IMR-90 (cell line): ENCODE measurements around the gene ZG16B. TPM values are rescaled to one million over a fixed set of nuclear protein-coding genes. Genes with fewer than 3 reads are reported as not detected.

ENCODE experiments used
- ELK1 ChIP-seq: fragments of 150-350 bp; IDR thresholded peaks from 2 replicates; pipeline ENCODE4 v1.6.1; 2016; ENCODE audit warnings: low read depth, mild to moderate bottlenecking, low read length, moderate library complexity, borderline replicate concordance
- USF2 ChIP-seq: fragments of 150-350 bp; IDR thresholded peaks from 2 replicates; pipeline ENCODE4 v1.6.1; 2017; ENCODE audit warnings: mild to moderate bottlenecking, antibody characterized with exemption, low read length, low read depth
- polyA plus RNA-seq, 3 experiments: library from polyadenylated mRNA; depleted of rRNA; stranded (reverse); fragments of >200 nt; gene quantifications; 2 replicates each; pipeline ENCODE4 v1.2.3, GENCODE V29; 2012; ENCODE audit warnings: low replicate concordance in 1 of 3
- total RNA-seq: library from RNA; depleted of rRNA; stranded (reverse); fragments of >200 nt; gene quantifications from 2 replicates; pipeline ENCODE4 v1.2.3, GENCODE V29; 2012

The ZG16B gene
- total and polyA plus RNA-seq, 2 of the 4 experiments (the other 2 are of a cell fraction): 0.54 to 0.65 TPM

DNA sequence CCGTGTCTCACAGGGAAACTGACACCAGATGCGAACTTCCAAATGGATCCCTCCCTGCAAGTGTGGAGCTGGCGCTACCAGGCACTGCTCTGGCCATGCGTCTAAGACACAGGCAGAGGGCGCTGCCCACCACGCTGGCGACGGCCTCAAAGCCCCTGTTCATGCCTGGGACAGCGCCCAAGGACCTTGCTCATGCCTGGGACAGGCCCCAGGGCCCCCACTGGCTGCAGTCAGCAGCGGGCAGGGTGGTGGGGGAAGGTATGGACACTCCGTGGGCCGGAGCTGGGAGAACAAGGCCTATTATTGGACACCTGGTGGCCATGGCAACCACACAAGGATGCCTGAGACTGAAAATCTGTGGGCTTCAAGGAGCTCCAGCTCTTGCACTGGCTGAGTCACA lies 8.8 kb downstream of the ZG16B start (continued):
- TF ChIP-seq USF2: no peak
- no peak for TF ChIP-seq ELK1
